Gastrocnemius medialis (tissue), 4 donors: ENCODE measurements around the gene SOX30.

Source experiments
- POLR2A ChIP-seq, 2 donors: fragments of 450-650 bp; IDR thresholded peaks; one replicate each; pipeline ENCODE4 v1.6.1; 2017; ENCODE audit warnings: antibody characterized with exemption in 2 of 2, mild to moderate bottlenecking in 2 of 2, moderate library complexity in 2 of 2
- TF ChIP-seq, protein P1 (sequence below), 5 experiments: fragments of 450-650 bp in 3 of 5; fragments of 200-600 bp in 2 of 5; sonication (generic) in 2 of 5; IDR thresholded peaks in 4 of 5; conservative IDR thresholded peaks in 1 of 5; 1 replicate in 4 of 5; 2 replicates in 1 of 5; pipeline ENCODE4 v1.5.1; 2016 to 2019; ENCODE audit warnings: antibody characterized with exemption in 5 of 5, mild to moderate bottlenecking in 3 of 5, moderate library complexity in 3 of 5

DNA sequence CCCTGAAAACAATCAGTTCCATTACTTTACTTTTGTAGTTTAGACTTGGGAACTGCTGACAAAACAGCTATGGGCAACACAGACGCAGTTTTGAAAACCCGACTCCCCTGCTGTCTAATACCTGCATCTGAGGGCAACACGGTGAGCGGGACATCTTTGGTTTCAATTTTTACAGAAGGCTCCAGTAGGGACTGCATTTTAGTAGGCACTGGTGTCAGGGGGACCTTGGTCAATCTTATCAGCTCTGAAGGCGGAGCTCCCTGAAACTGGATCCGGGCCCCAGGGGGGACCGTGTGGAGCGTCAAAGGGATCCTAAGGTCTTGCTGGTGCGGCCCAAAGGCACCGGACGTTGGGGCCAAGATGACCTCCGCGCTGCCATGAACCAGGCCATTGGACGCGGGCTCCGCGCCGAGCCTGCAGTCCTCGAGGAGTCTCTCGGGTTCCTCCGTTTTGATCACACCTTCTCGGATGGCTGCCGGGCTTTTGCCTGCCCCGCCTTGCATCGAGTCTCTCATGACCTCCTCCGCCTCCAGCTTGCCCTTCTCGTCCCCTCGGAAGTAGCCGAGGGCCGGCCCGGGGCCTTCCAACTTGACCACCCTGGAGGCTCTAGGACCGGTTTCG is 1.1 kb downstream of the SOX30 start:
- TF ChIP-seq POLR2A (IDR thresholded peaks at IDR 0.05), result no peak
- TF ChIP-seq, protein P1, sequence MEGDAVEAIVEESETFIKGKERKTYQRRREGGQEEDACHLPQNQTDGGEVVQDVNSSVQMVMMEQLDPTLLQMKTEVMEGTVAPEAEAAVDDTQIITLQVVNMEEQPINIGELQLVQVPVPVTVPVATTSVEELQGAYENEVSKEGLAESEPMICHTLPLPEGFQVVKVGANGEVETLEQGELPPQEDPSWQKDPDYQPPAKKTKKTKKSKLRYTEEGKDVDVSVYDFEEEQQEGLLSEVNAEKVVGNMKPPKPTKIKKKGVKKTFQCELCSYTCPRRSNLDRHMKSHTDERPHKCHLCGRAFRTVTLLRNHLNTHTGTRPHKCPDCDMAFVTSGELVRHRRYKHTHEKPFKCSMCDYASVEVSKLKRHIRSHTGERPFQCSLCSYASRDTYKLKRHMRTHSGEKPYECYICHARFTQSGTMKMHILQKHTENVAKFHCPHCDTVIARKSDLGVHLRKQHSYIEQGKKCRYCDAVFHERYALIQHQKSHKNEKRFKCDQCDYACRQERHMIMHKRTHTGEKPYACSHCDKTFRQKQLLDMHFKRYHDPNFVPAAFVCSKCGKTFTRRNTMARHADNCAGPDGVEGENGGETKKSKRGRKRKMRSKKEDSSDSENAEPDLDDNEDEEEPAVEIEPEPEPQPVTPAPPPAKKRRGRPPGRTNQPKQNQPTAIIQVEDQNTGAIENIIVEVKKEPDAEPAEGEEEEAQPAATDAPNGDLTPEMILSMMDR (IDR thresholded peaks at IDR 0.05 in 4 of 5, conservative IDR thresholded peaks at IDR 0.05 in 1 of 5), result no peak
